ENCODE measurements around the gene BCAS1.

BCAS1 gene

GRCh38 chr20:53948383-53949318, 121.7 kb downstream of the BCAS1 start:
- no peak for DNase-seq (ENCODE audit: extremely low read depth, insufficient read length)
- TF ChIP-seq CTCF (IDR thresholded peaks at IDR 0.05; ENCODE audit: insufficient read depth, low read length, poor library complexity, severe bottlenecking), result no peak
- peaks cover 2% of the 10 kb centered on the region; the same call in 1 of the 2 replicates for H3K36me3 ChIP-seq (ENCODE audit: control insufficient read depth, insufficient read depth, low read length)
- H3K4me3 ChIP-seq (replicated peaks; ENCODE audit: low read depth, low read length), result no peak overlapping the region
- no peaks in the 10 kb centered on the region for H3K27me3 ChIP-seq (replicated peaks; ENCODE audit: control insufficient read depth, insufficient read depth, low read length)

GRCh38 chr20:53947501-53948195, 122.7 kb downstream of the BCAS1 start:
- no peak for DNase-seq (ENCODE audit: extremely low read depth, insufficient read length)
- no peak overlapping the region for H3K4me3 ChIP-seq (replicated peaks; ENCODE audit: low read depth, low read length)
- H3K36me3 ChIP-seq (ENCODE audit: control insufficient read depth, insufficient read depth, low read length), result peaks cover 2% of the 10 kb centered on the region
- TF ChIP-seq CTCF (IDR thresholded peaks at IDR 0.05; ENCODE audit: insufficient read depth, low read length, poor library complexity, severe bottlenecking), result no peak
- H3K27me3 ChIP-seq (replicated peaks; ENCODE audit: control insufficient read depth, insufficient read depth, low read length), result no peaks in the 10 kb centered on the region

GRCh38 chr20:53946106-53946505, 124.3 kb downstream of the BCAS1 start:
- no peak overlapping the region for H3K4me3 ChIP-seq (replicated peaks; ENCODE audit: low read depth, low read length)
- TF ChIP-seq CTCF (IDR thresholded peaks at IDR 0.05; ENCODE audit: insufficient read depth, low read length, poor library complexity, severe bottlenecking), result no peak
- no peak for DNase-seq (ENCODE audit: extremely low read depth, insufficient read length)
- H3K36me3 ChIP-seq (ENCODE audit: control insufficient read depth, insufficient read depth, low read length), result peaks cover 2% of the 10 kb centered on the region
- no peaks in the 10 kb centered on the region for H3K27me3 ChIP-seq (replicated peaks; ENCODE audit: control insufficient read depth, insufficient read depth, low read length)

- peaks cover 2% of the 10 kb centered on the region for H3K36me3 ChIP-seq (ENCODE audit: control insufficient read depth, insufficient read depth, low read length)
- no peak for TF ChIP-seq CTCF (IDR thresholded peaks at IDR 0.05; ENCODE audit: insufficient read depth, low read length, poor library complexity, severe bottlenecking)
- DNase-seq (ENCODE audit: extremely low read depth, insufficient read length), result no peak
- H3K27me3 ChIP-seq (replicated peaks; ENCODE audit: control insufficient read depth, insufficient read depth, low read length), result no peaks in the 10 kb centered on the region
- H3K4me3 ChIP-seq (replicated peaks; ENCODE audit: low read depth, low read length), result no peak overlapping the region
These were observed 124.9 kb downstream of the BCAS1 start for GRCh38 chr20:53945478-53945877.

- TF ChIP-seq CTCF (IDR thresholded peaks at IDR 0.05; ENCODE audit: insufficient read depth, low read length, poor library complexity, severe bottlenecking), result no peak
- H3K36me3 ChIP-seq (ENCODE audit: control insufficient read depth, insufficient read depth, low read length), result peaks cover 2% of the 10 kb centered on the region
- no peaks in the 10 kb centered on the region for H3K27me3 ChIP-seq (replicated peaks; ENCODE audit: control insufficient read depth, insufficient read depth, low read length)
- DNase-seq (ENCODE audit: extremely low read depth, insufficient read length), result no peak
- H3K4me3 ChIP-seq (replicated peaks; ENCODE audit: low read depth, low read length), result no peak overlapping the region
These were observed 125.6 kb downstream of the BCAS1 start for GRCh38 chr20:53944796-53945195.
